GM12873 (cell line): ENCODE measurements around the gene GTF3C5.
"Not testable (repeated sequence)": the region's sequence is repeated elsewhere in the genome, so short reads cannot be mapped to it uniquely, and the experiment has no call there.

Experiments used
- CTCF ChIP-seq: IDR thresholded peaks from 2 replicates; pipeline ENCODE4 v1.5.1; 2012; ENCODE audit warnings: low read depth, mild to moderate bottlenecking, moderate library complexity, low read length, control low read depth; ENCODE audit not compliant: insufficient read depth; ENCODE audit errors: missing control alignments

The GTF3C5 gene

GRCh38 chr9:133058071-133058470 lies 27.3 kb downstream of the GTF3C5 start:
- TF ChIP-seq CTCF, result no peak

DNA sequence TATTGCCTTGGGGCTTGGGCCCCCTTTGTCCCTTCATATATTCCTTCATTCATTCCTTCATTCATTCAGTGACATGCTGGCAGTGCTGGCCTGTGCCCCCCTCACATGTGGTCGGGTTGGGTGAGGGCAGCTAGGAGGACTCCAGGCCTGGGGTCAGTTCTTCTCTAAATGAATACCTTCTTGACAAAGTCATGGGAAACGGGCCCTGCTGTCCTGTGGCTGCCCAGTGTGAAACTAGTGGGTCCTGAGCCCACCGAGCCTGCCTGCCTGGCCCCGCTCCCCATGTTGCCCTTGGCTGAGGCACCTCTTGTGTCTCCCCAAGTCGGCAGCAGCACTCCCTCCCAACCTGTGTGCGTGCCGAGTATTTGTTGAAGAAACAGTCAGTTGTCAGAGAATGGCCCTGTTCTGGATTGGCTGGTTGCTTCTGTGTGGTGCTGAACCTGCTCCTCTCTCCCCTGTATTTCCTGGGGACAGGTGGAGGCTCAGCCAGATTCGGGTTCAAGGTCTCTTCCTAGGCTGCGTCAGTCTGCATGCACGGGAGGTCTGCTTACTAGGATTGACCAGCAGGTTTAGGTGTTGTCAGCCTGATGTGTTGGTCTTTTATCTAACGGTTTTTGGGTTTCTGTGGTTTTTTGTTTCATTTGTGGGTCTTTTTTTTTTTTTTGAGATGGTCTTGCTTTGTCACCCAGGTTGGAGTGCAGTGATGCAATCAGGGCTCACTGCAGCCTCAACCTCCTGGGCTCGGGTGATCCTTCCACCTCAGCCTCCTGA lies 27.9 kb downstream of the GTF3C5 start:
- TF ChIP-seq CTCF, result no peak

DNA sequence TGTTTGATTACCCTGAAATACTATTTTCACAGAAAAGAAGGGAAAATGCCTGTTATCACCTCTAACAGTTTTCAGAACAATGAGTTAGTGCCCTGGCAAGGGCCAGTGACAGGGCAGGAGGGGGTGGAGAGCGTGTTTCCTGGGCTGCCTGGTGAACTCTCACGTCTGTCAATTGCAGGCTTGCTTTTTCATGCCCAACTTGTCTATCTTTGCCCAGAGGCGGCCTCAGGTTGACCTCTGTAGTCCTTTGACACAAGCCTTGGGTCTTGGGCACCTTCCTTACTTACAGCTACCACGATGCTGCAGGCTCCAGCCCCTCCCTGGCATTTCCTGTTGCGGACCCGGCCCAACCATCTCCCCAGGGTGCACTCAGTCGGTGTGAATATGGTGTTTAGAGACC lies 28.8 kb downstream of the GTF3C5 start:
- no peak for TF ChIP-seq CTCF

GRCh38 chr9:133060417-133060841 lies 29.6 kb downstream of the GTF3C5 start:
- TF ChIP-seq CTCF, result peak; percentile 30

GRCh38 chr9:133061764-133062145 lies 31.0 kb downstream of the GTF3C5 start, which contains the start of gene CEL:
CEL (plus strand) TSS chr9:133061981; CDS start chr9:133062003, 22 bp downstream.
- TF ChIP-seq CTCF, result not testable (repeated sequence)

GRCh38 chr9:133063159-133063499 lies 32.3 kb downstream of the GTF3C5 start:
- no peak for TF ChIP-seq CTCF

GRCh38 chr9:133063500-133064231 lies 32.9 kb downstream of the GTF3C5 start:
- no peak for TF ChIP-seq CTCF
